Measurements from ENCODE around the gene HS1BP3. TPM values are rescaled to one million over a fixed set of nuclear protein-coding genes. Genes with fewer than 3 reads are reported as not detected.

The HS1BP3 gene
- total RNA-seq, 2 donors from 2014 or later, result 5.8 to 9.3 TPM

- no peaks in the 10 kb centered on the region for H3K9me3 Mint-ChIP-seq
- no peak overlapping the region for H3K4me3 Mint-ChIP-seq
- DNase-seq (ENCODE audit: low spot score), result no peak
- no peak overlapping the region for H3K27ac Mint-ChIP-seq
- no peaks in the 10 kb centered on the region for H3K36me3 Mint-ChIP-seq
- H3K27me3 Mint-ChIP-seq, result no peaks in the 10 kb centered on the region
- no peak for ATAC-seq
- peaks cover 0 to 2% of the 10 kb centered on the region in 2 donors for H3K4me1 Mint-ChIP-seq (ENCODE audit: low read depth in 2 of 2)
Measured at GRCh38 chr2:20602803-20603202, 48.1 kb downstream of the HS1BP3 start.

- Mint-ChIP-seq H3K4me1 (ENCODE audit: low read depth in 2 of 2) (peaks cover 11% of the 10 kb centered on the region in 2 donors), H3K27me3 (no peaks in the 10 kb centered on the region), H3K4me3 (no peak overlapping the region), H3K27ac (no peak overlapping the region), H3K9me3 (no peaks in the 10 kb centered on the region), H3K36me3 (no peaks in the 10 kb centered on the region)
- ATAC-seq, result no peak
- no peak for DNase-seq (ENCODE audit: low spot score)
Measured at GRCh38 chr2:20600756-20601325, 50.1 kb downstream of the HS1BP3 start.

- H3K4me3 Mint-ChIP-seq, result no peak overlapping the region
- H3K36me3 Mint-ChIP-seq, result no peaks in the 10 kb centered on the region
- ATAC-seq (no peak), DNase-seq (ENCODE audit: low spot score) (no peak)
- no peaks in the 10 kb centered on the region for H3K9me3 Mint-ChIP-seq
- no peaks in the 10 kb centered on the region for H3K27me3 Mint-ChIP-seq
- no peak overlapping the region for H3K27ac Mint-ChIP-seq
- peaks cover 18 to 19% of the 10 kb centered on the region in 2 donors for H3K4me1 Mint-ChIP-seq (ENCODE audit: low read depth in 2 of 2)
Measured at GRCh38 chr2:20599861-20600461, 50.9 kb downstream of the HS1BP3 start.

- Mint-ChIP-seq H3K4me1 (ENCODE audit: low read depth in 2 of 2) (peaks cover 22% of the 10 kb centered on the region in 2 donors), H3K27ac (no peak overlapping the region), H3K36me3 (no peaks in the 10 kb centered on the region), H3K27me3 (no peaks in the 10 kb centered on the region), H3K9me3 (no peaks in the 10 kb centered on the region), H3K4me3 (no peak overlapping the region)
- ATAC-seq, result no peak
- no peak for DNase-seq (ENCODE audit: low spot score)
Measured at GRCh38 chr2:20599001-20599600, 51.8 kb downstream of the HS1BP3 start.

- peaks cover 26 to 28% of the 10 kb centered on the region in 2 donors for H3K4me1 Mint-ChIP-seq (ENCODE audit: low read depth in 2 of 2)
- H3K36me3 Mint-ChIP-seq, result no peaks in the 10 kb centered on the region
- DNase-seq (ENCODE audit: low spot score) (no peak), ATAC-seq (no peak)
- H3K27ac Mint-ChIP-seq, result peak overlapping the region in 1 of 2 donors; percentile 93
- H3K4me3 Mint-ChIP-seq, result no peak overlapping the region
- no peaks in the 10 kb centered on the region for H3K27me3 Mint-ChIP-seq
- H3K9me3 Mint-ChIP-seq, result no peaks in the 10 kb centered on the region
Measured at GRCh38 chr2:20597860-20598183, 53.1 kb downstream of the HS1BP3 start.

GRCh38 chr2:20596973-20597859 is 53.7 kb downstream of the HS1BP3 start:
- Mint-ChIP-seq H3K27ac (peak overlapping the region; percentile 93), H3K4me3 (peak overlapping the region; percentile 79), H3K36me3 (no peaks in the 10 kb centered on the region), H3K27me3 (no peaks in the 10 kb centered on the region), H3K4me1 (ENCODE audit: low read depth in 2 of 2) (peaks cover 26 to 28% of the 10 kb centered on the region in 2 donors), H3K9me3 (no peaks in the 10 kb centered on the region)
- DNase-seq (ENCODE audit: low spot score), result no peak
- no peak for ATAC-seq

GRCh38 chr2:20596193-20596972 is 54.5 kb downstream of the HS1BP3 start:
- Mint-ChIP-seq H3K4me3 (peak overlapping the region; percentile 79), H3K27ac (peak overlapping the region; percentile 93), H3K27me3 (no peaks in the 10 kb centered on the region), H3K4me1 (ENCODE audit: low read depth in 2 of 2) (peaks cover 26 to 28% of the 10 kb centered on the region in 2 donors), H3K9me3 (no peaks in the 10 kb centered on the region), H3K36me3 (no peaks in the 10 kb centered on the region)
- ATAC-seq (no peak), DNase-seq (ENCODE audit: low spot score) (no peak)

GRCh38 chr2:20595439-20596192 is 55.3 kb downstream of the HS1BP3 start:
- Mint-ChIP-seq H3K36me3 (no peaks in the 10 kb centered on the region), H3K4me3 (peak overlapping the region; percentile 79), H3K27me3 (no peaks in the 10 kb centered on the region), H3K4me1 (ENCODE audit: low read depth in 2 of 2) (peaks cover 26 to 28% of the 10 kb centered on the region in 2 donors), H3K9me3 (no peaks in the 10 kb centered on the region), H3K27ac (peak overlapping the region; percentile 93)
- DNase-seq (ENCODE audit: low spot score), result peak; percentile 82
- peak; percentile 87 to 92 for ATAC-seq

- DNase-seq (ENCODE audit: low spot score) (no peak), ATAC-seq (no peak)
- no peaks in the 10 kb centered on the region for H3K9me3 Mint-ChIP-seq
- H3K4me3 Mint-ChIP-seq, result peak overlapping the region; percentile 79
- H3K27ac Mint-ChIP-seq, result peak overlapping the region; percentile 93
- no peaks in the 10 kb centered on the region for H3K36me3 Mint-ChIP-seq
- H3K27me3 Mint-ChIP-seq, result no peaks in the 10 kb centered on the region
- H3K4me1 Mint-ChIP-seq (ENCODE audit: low read depth in 2 of 2), result peaks cover 26 to 31% of the 10 kb centered on the region in 2 donors
Measured at GRCh38 chr2:20594957-20595356, 55.9 kb downstream of the HS1BP3 start.

- H3K27me3 Mint-ChIP-seq, result no peaks in the 10 kb centered on the region
- H3K4me1 Mint-ChIP-seq (ENCODE audit: low read depth in 2 of 2), result peaks cover 26 to 32% of the 10 kb centered on the region in 2 donors
- no peaks in the 10 kb centered on the region for H3K36me3 Mint-ChIP-seq
- no peak for ATAC-seq
- H3K9me3 Mint-ChIP-seq, result no peaks in the 10 kb centered on the region
- peak overlapping the region; percentile 9 to 65 for H3K27ac Mint-ChIP-seq
- H3K4me3 Mint-ChIP-seq, result peak overlapping the region; percentile 45
- no peak for DNase-seq (ENCODE audit: low spot score)
Measured at GRCh38 chr2:20594048-20594750, 56.7 kb downstream of the HS1BP3 start.

- no peaks in the 10 kb centered on the region for H3K27me3 Mint-ChIP-seq
- ATAC-seq, result no peak
- peak overlapping the region; percentile 45 for H3K4me3 Mint-ChIP-seq
- H3K9me3 Mint-ChIP-seq, result no peaks in the 10 kb centered on the region
- H3K36me3 Mint-ChIP-seq, result no peaks in the 10 kb centered on the region
- no peak for DNase-seq (ENCODE audit: low spot score)
- H3K4me1 Mint-ChIP-seq (ENCODE audit: low read depth in 2 of 2), result peaks cover 26 to 36% of the 10 kb centered on the region in 2 donors
- H3K27ac Mint-ChIP-seq, result peak overlapping the region; percentile 9 to 65
Measured at GRCh38 chr2:20593072-20594034, 57.5 kb downstream of the HS1BP3 start.
